ENCODE measurements around the gene EPS8L3.
"Not testable (repeated sequence)": the region's sequence is repeated elsewhere in the genome, so short reads cannot be mapped to it uniquely, and the experiment has no call there.

Gene EPS8L3

GRCh38 chr1:109702940-109703339 is 60.8 kb downstream of the EPS8L3 start:
- intact Hi-C loops (cut with DNase I) = not testable (repeated sequence)

More at GRCh38 chr1:109702940-109703339, 60.8 kb downstream of the EPS8L3 start:
- DNase-seq = not testable (repeated sequence)
